ENCODE measurements around the gene PUSL1.
"Not testable (repeated sequence)": the region's sequence is repeated elsewhere in the genome, so short reads cannot be mapped to it uniquely, and the experiment has no call there.

PUSL1 gene

DNA sequence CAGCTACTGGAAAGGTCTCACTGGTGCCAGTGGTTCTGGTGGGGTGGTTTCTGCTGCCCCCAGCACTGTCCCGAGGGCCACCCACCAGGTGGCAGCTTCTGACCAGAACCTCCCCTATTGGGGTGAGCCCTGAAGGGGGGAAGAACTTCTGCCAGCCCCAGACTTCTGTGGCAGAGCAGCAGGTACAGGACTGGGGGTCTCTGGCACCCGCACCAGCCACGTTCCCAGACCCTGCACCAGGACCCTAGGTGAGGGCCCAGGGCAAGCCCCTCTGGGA lies 1.6 kb downstream of the PUSL1 start:
- no peak for DNase-seq (ENCODE audit: low spot score)

DNA sequence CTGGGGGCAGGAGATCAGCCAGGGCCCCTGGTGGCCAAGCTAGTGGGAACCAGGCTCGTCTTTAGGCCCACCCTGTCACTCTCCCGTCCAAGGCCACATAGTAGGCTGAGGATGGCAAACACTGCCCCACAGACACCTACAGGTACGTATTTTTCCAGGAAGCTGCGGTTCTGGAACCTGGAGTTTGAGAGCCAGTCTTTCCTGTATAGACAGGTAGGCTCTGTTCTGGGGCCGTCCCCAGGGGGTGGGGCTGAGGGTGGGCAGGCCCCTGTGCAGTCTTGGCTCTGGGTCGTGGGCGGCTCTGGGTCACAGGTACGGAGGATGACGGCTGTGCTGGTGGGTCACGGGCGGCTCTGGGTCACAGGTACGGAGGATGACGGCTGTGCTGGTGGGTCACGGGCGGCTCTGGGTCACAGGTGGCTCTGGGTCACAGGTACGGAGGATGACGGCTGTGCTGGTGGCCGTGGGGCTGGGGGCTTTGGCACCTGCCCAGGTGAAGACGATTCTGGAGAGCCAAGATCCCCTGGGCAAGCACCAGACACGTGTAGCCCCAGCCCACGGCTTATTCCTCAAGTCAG lies 2.2 kb downstream of the PUSL1 start:
- no peak for DNase-seq (ENCODE audit: low spot score)

DNA sequence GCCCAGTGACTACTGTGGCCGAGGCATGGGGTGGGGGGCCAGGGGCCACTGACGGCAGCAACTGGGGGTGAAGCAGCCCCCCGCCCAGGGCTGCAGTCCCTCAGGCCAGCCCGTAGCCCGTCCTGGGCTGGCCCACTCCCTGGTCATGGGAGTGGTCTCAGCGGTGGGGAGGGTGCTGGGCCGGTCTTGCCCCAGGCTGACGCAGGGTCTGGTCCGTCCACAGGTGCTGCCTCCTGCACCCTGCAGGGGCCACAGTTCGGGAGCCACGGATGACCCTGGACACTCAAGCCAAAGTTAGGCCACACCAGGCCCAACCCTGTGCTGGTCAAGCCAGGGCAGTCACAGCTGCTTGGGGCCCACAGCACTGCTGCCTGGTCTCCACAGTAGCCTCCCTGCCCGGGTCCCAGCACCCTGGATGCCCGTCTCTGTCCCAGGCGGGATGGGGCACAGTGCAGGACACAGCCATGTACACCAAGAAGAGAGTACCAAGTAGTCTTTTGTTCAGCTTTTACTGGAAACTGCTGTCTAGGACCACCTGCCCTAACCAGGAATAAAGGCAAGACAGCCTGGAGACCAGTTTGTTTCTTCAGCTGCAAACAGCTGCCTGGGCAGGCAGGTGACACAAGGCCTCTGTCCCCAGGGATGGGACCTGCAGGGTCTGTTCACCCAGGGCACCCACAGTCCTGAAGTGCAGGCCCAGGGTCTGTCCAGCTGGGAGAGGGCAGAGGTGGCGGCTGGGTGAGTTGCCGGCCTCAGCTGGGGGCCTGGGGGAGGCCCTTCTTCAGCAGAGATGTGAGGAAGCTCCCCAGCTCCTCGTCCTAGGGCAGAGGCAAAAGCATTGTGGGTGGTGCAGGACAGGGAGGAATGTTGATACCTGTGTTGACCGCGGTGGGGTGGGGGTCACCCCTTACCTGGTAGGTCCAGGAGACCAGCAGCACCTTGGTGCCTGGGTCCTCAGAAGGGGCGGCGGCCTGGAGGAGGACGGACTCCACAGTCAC lies 3.0 kb downstream of the PUSL1 start:
- DNase-seq (ENCODE audit: low spot score) = no peak

DNA sequence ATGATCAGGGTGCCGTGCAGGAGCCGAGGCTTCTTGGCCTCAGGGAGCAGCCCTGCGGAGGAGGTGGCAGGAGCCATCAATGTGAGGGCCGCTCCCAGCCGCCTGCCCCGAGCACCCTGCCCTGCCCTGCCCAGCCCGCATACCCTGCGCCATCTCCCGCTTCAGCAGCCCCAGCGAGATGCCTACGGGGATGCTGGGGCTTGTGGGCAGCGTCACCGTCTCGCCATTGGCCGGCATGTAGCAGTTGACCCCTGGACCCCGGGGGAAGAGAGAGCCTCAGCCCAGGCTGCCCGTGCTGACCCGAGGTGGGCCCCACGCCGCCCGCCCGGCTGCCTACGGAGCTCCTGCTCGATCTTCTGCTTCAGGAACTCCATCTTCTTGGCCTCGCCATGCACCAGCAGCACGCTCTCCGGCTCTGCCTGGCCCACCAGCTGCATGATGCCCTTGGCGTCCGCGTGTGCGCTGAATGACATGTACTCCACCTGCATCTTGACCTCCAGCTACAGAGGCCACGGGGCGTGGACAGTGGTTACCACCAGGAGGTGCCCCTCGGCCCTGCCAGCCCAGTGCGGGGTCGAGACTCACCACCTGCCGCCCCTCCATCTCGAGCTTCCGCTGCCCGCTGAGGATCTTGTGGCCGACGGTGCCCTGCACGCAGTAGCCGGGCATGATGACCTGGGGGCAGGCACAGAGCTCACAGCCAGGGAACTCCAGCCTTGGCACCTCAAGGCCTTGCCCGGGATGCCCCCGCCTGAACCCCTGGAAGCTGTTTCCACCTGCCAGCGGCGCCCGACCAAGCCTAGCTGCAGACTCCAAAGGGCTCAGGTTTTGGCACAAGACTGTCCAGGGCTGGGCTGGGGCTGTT lies 4.3 kb downstream of the PUSL1 start:
- DNase-seq (ENCODE audit: low spot score) = no peak

DNA sequence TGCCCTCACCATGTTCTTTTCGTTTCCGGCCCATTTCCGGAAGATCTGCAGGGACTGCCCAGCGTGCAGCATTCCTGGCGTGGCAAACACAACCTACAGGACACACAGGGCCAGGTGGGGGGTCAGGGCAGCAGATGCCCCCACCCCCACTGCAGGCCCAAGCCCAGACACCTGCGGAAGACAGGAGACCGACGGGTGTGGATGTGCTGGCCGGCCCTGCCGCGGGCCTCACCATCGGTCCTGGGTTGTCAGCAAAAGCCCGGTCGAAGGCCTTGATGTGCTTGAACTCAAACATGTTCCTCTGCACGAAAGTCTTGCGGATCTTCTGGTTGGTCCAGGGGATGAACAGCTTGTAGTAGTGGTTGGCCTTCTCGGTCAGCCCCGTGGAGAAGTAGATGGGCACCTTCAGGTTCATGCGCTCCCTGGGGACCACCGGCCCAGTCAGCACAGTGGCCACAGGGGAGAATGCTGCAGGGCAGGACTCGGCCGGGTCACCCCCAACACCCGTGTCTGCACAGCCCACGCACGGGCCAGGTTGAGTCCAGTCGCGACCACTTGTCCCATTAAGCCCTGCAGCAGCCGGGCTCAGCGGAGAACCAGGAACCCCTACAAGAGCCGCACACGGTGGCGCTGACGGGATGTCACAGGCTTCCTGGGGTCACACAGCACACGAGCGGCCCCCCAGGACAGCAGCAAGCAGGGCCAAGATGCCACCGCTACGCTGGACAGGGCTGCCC lies 5.3 kb downstream of the PUSL1 start:
- no peak for DNase-seq (ENCODE audit: low spot score)

DNA sequence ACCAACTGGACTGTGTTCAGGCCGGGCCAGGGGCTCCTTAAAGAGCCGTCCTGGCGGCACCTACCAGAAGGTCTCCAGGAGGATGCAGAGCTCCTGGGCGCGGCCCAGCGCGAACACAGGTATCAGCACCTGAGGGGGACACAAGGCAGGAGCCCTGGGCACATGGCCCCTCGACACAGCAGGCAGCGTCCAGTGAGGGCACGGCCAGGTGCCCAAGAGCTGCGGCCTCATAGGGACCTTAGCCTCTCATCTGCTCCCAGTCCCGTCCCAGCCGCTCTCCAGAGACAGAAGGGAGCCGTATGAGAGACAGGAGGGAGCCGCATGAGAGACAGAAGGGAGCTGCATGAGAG lies 5.8 kb downstream of the PUSL1 start:
- no peak for DNase-seq (ENCODE audit: low spot score)

DNA sequence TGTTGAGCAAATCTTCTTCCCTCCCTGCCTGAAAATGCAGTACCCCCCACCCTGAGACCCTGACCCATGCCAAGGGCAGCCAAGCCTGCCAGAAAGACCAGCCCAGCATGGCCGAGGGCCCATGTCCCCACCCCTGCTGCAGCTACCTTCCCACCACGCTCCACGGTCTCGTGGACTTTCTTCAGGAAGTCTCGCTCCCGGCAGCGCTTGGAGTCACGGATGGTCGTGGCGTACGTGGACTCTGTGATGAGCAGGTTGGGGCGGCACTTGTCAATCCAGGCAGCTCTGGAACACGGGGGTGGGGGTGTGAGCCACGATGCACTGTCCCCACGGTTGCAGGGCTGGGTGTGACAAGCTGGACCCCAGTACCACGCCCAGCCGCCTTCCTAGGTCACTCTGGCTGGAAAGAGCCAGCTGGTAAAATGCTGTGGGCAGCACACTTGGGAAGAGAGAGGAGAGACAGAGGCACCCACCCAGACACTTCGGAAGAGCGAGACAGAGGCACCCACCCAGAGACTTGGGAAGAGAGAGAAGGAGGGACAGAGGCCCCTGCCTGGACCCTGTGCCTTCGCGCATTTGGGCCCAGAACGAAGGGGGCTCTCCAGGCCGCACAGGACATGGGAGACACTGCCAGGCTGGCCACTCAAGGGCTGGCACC lies 6.4 kb downstream of the PUSL1 start:
- DNase-seq (ENCODE audit: low spot score) = no peak

DNA sequence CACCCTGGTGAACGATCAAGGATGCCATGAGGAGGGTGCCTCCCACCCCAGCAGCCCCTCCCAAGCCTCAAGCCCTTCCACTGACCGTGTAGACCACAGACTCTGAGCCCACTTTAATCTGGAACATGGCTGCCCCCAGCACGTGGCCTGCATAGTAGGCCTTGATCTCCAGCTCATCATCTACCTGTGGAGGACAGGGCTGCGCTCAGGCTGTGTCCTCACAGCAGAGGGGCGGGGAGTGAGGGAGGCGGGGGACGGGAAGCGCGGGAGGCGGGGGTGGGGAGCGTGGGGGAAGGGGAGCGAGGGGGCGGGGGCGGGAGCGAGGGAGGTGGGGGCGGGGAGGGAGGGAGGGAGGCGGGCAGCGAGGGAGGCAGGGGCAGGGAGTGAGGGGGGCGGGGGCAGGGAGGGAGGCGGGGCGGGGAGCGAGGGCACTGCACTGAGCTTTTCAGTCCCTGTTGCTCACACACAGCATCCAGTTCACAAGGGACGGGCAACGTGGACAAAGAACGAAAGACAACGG lies 7.1 kb downstream of the PUSL1 start:
- no peak for DNase-seq (ENCODE audit: low spot score)

DNA sequence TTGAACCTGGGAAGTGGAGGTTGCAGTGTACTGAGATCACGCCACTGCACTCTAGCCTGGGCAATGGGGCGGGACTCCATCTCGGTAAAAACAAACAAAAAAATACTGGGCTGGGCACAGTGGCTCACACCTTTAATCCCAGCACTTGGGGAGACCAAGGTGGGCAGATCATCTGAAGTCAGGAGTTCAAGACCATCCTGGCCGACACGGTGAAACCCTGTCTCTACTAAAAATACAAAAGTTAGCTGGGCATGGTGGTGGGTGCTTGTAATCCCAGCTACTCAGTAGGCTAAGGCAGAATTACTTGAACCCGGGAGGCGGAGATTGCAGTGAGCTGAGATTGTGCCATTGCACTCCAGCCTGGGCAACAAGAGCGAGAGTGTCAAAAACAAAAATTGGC lies 7.8 kb downstream of the PUSL1 start:
- not testable (repeated sequence) for DNase-seq (ENCODE audit: low spot score)

DNA sequence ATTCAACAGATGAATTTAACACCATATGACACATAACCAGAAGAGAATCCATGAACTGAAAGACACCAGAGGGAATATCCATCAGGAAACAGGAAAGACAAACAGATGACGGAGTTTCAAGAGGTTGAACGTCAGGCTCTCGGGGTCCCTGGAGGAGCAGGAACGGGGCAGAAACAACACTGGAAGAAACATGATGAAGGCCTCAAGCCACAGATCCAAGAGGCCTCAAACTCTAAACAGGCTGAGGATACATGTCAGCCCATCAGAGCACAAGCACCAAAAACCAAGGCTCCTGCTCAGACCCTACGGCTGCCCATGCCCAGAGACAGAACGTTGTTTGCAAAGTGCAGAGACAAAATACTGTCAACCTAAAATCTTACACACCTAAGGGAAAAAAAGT lies 9.0 kb downstream of the PUSL1 start:
- no peak for DNase-seq (ENCODE audit: low spot score)

DNA sequence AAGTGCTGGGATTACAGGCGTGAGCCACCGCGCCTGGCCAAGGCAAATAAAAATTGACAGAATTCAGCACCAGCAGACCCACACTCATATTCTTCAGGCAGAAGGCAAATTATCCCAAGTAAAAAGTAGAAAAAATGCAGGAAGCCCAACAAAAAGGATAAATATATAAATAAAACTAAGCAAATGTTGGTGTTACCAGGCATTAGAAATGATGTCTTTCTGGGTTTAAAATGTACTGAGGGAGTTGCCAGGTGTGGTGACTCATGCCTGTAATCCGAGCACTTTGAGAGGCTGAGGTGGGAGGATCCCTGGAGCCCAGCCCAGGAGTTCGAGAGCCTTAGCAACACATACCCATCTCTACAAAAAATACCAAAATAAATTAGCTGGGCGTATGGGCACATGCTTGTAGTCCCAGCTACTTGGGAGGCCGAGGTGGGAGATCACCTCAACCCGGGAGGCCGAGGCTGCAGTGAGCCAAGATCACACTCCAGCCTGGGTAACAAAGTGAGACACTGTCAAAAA lies 9.8 kb downstream of the PUSL1 start:
- DNase-seq (ENCODE audit: low spot score) = peak; percentile 26

DNA sequence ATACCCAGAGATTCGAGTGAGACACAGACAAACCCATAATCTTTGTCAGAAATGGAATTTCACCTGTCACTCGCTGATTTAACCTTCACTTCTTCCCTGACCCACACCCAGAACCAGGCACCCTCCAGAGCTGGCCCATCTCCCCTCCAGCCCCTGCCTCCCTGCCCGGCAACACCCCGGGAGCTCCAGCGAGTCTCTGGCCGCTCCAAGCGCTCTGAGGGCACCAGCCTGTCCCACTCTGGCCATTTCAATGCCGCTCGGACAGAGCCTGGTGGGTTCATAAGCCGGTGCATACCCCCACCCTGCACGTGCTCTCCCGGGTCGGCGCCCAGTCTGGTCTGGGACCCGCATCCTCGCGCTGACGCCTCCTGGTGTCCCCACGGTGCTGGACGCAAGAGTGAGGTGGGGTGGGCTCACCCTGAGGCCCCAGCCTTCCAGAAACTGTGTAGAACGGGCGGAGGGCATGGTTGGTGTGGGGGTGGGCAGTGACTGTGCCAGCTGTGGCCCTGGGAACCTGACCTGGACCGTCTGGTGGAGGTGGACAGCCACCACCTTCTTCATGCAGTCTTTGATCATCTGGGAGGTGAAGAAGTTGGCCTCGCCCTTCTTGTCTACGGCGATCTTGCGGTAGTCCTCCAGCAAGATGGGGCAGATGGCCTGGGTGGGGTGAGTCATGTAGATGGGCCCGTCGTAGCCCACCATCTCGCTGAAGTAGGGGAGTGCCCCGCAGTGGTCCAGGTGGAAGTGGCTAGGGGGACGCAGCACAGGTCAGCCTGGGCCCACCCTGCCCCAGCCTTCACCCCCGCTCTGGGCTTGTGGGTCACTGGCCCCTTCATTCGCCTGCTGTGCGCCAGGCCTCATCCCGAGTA lies 10.6 kb downstream of the PUSL1 start:
- no peak for DNase-seq (ENCODE audit: low spot score)

DNA sequence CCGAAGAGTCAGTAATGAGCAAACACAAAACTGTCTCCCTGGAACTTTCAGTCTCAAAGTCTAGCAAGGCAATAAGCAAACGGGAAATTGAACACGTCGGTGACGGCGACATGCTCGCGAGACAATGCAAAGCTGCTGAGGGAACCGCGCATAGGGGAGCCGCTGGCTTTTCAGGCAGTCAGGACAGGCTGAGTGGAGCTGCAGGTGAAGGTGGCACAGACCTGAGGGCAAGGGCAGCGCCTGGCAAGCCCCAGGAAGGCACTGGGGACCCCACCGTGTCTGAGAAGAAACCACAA lies 11.2 kb downstream of the PUSL1 start:
- DNase-seq (ENCODE audit: low spot score) = no peak

DNA sequence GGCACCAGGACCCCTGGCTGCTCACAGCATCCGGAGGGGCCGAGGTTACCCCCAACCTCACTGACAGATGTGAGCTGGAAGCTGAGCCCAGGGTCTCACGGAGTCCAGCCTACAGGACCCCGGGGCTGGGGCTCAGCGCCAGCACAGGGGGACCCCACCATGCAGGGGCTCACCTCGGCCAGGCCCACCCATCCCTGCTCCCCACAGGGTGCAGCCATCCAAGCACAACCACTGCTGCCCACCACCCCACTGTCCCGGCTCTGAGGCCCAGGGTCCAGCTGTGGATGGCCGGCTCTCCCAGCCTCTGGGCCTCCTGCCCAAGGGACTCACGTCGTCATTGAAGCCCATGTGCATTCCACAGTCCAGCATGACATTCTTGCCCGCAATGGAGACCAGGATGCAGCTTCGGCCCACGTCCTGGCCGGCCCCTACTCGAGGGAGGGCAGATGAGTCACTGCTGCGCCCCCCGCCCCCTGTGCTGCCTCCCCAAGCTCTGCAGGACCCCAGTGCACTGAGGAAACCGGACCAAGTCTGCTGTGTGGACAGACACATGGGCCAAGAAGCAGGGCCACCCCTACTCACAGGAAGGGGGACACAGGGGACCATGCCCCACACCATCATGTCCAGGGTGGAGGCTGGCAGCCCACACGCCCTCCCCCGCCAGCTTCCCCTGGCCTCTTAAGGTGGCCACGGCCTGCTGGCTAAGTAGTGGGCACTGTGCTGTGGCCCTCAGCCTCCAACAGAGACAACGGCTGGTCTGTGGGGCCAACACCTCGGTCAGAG lies 12.5 kb downstream of the PUSL1 start:
- no peak for DNase-seq (ENCODE audit: low spot score)

DNA sequence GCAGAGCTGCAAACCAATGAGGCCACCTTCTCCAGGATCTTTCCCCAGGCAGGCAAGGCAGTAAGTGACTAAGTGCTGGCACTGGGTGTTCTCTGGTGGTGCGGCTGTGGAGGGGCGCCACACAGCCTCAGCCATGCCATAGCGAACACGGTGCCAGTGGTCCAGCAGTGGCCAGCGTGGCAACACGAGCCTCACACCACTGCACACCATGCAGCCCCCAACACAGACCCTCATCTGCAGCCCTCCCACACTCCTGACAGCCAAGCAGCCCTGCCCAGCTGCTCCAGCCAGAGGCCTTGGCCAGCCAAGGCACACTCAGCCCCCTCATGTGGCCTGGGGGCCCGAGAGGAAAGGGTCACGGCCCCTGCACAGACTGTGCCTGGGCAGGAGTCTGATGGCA lies 13.1 kb downstream of the PUSL1 start:
- no peak for DNase-seq (ENCODE audit: low spot score)

DNA sequence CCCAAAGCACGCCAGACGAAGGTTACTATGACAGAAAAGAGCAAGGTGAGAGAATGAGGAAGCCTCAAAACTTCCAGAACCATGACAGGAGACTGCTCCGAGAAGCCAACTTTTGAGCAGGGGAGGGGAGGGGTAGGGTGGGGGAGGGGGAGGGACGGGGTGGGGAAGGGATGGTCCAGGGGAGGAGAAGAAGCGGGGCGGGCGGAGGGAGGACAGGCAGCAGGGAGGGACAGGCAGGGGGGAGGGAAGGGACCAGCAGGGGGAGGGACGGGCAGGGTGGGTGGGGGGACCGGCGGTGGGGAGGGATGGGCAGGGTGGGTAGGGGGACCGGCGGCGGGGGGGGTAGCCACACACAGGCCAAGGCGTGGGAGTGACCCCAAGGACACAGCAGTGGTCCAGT lies 14.0 kb downstream of the PUSL1 start:
- DNase-seq (ENCODE audit: low spot score) = no peak

DNA sequence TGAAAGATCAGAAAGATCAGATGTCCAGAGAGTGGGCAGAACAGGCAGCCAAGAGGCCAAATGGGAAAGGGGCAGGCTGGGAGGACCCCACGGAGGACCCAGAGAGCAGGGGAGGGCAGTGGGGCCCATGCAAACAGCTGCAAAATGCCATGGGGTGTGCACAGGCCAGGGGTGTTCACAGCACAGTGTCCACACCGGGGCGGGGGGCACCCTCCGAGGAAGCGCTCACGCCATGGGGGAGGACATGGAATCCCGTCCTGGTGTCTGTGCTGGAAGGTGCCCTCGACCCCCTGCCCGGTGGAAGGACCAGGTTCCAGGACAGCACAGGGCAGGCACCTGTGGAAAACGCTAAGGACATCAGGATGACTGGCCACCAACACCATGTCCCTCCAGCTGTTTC lies 14.6 kb downstream of the PUSL1 start:
- DNase-seq (ENCODE audit: low spot score) = no peak

DNA sequence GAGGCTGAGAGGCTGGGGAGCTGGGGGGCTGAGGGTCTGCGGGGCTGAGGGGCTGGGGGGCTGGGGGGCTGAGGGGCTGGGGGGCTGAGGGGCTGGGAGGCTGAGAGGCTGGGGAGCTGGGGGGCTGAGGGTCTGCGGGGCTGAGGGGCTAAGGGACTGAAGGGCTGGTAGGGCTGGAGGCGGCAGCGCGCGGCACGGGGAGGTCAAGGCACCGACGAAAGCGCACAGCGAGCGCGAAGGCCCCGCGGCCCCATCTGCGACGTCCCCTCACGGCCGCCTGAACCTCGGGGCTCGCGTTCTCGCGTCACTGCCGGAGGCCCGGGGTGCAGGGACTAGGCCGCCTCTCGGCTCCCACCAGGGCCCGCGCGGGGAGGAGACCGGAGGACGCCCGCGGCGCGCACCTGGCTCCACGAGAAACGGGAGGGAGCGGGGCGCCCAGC lies 15.7 kb downstream of the PUSL1 start:
- no peak for DNase-seq (ENCODE audit: low spot score)

DNA sequence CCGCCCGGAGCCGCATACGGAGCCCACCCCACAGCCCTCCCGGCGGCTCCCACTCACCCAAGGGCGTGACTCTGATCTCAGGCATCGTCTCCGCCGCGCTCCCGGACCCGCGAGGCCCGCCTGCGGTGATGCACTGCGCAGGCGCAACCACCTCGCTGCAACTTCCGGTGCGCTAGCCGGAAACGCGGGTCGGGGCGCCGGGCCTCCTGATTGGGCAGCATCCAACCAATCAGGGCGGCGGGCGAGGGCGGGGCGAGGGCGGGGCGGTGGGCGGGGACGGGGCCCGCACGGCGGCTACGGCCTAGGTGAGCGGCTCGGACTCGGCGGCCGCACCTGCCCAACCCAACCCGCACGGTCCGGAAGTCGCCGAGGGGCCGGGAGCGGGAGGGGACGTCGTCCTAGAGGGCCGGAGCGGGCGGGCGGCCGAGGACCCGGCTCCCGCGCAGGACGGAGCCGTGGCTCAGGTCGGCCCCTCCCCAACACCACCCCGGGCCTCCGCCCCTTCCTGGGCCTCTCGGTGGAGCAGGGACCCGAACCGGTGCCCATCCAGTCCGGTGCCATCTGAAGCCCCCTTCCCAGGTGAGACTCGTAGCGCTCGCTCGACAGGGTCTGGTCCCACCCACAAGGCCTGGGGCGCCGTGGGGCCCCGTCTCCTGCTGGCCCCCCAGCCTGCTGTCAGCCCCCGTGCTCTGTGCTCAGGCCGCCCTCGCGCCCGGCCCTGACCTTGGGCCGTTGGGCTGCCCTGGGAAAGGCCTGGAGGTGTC lies 16.3 kb downstream of the PUSL1 start, which contains the start of the genes CPTP and INTS11:
CPTP (plus strand) TSS at position 279 of the 764 bp plus-strand sequence. CDS start 2,109 bp downstream, outside the sequence.
INTS11 (minus strand) TSS at position 137 of the 764 bp plus-strand sequence; CDS start at position 85, 52 bp downstream.
- DNase-seq (ENCODE audit: low spot score) = peak; percentile 76
